HUES6 (cell line): ENCODE measurements around the gene ATP11A.
"Not testable (repeated sequence)": the region's sequence is repeated elsewhere in the genome, so short reads cannot be mapped to it uniquely, and the experiment has no call there.

ENCODE experiments used
- H3K27ac ChIP-seq: 2 replicates; pipeline ENCODE4 v1.7.0; 2013; ENCODE audit warnings: low read depth, mild to moderate bottlenecking, low read length, inconsistent platforms
- H3K27me3 ChIP-seq: 2 replicates; pipeline ENCODE4 v1.6.1; 2013; ENCODE audit warnings: low read length; ENCODE audit not compliant: control insufficient read depth, insufficient read depth
- H3K36me3 ChIP-seq: 2 replicates; pipeline ENCODE4 v1.6.1; 2013; ENCODE audit warnings: low read length; ENCODE audit not compliant: control insufficient read depth, insufficient read depth
- H3K4me1 ChIP-seq: 2 replicates; pipeline ENCODE4 v1.6.1; 2013; ENCODE audit warnings: low read length; ENCODE audit not compliant: control insufficient read depth, insufficient read depth
- H3K4me3 ChIP-seq: 2 replicates; pipeline ENCODE4 v1.5.1; 2013; ENCODE audit warnings: low read depth, low read length
- H3K9ac ChIP-seq: one replicate; pipeline ENCODE4 v1.6.1; 2013; ENCODE audit warnings: mild to moderate bottlenecking, low read length
- H3K9me3 ChIP-seq: 2 replicates; pipeline ENCODE4 v1.6.1; 2013; ENCODE audit warnings: low read depth, low read length; ENCODE audit not compliant: control insufficient read depth, insufficient read depth

The ATP11A gene

GRCh38 chr13:112863356-112863755 is 173.5 kb downstream of the ATP11A start:
- not testable (repeated sequence) for H3K27ac ChIP-seq, H3K9me3 ChIP-seq, H3K9ac ChIP-seq, H3K4me3 ChIP-seq, H3K27me3 ChIP-seq, H3K4me1 ChIP-seq
- H3K36me3 ChIP-seq = peaks cover 67% of the 10 kb centered on the region

- H3K27me3 ChIP-seq, H3K9ac ChIP-seq, H3K9me3 ChIP-seq, H3K4me3 ChIP-seq, H3K4me1 ChIP-seq, H3K27ac ChIP-seq: not testable (repeated sequence)
- H3K36me3 ChIP-seq = peaks cover 64% of the 10 kb centered on the region
Measured at GRCh38 chr13:112865478-112865877, 175.6 kb downstream of the ATP11A start.

- Histone ChIP-seq H3K4me3 (no peak overlapping the region), H3K36me3 (peaks cover 54% of the 10 kb centered on the region), H3K27me3 (no peaks in the 10 kb centered on the region), H3K9ac (no peak overlapping the region), H3K4me1 (no peaks in the 10 kb centered on the region), H3K27ac (no peak overlapping the region), H3K9me3 (no peaks in the 10 kb centered on the region)
Measured at GRCh38 chr13:112867301-112867711, 177.5 kb downstream of the ATP11A start.

- Histone ChIP-seq H3K36me3 (peaks cover 54% of the 10 kb centered on the region), H3K4me1 (no peaks in the 10 kb centered on the region), H3K9ac (no peak overlapping the region), H3K4me3 (no peak overlapping the region), H3K27me3 (no peaks in the 10 kb centered on the region), H3K27ac (no peak overlapping the region), H3K9me3 (peaks cover 9% of the 10 kb centered on the region)
Measured at GRCh38 chr13:112868308-112868707, 178.5 kb downstream of the ATP11A start.

- H3K27ac ChIP-seq = no peak overlapping the region
- H3K36me3 ChIP-seq = peaks cover 60% of the 10 kb centered on the region
- H3K4me1 ChIP-seq = no peaks in the 10 kb centered on the region
- H3K4me3 ChIP-seq = no peak overlapping the region
- H3K9me3 ChIP-seq = peaks cover 9% of the 10 kb centered on the region
- H3K27me3 ChIP-seq = no peaks in the 10 kb centered on the region
- H3K9ac ChIP-seq = no peak overlapping the region
Measured at GRCh38 chr13:112869202-112870050, 179.6 kb downstream of the ATP11A start.

GRCh38 chr13:112870051-112870331 is 180.2 kb downstream of the ATP11A start:
- peaks cover 60% of the 10 kb centered on the region for H3K36me3 ChIP-seq
- no peaks in the 10 kb centered on the region for H3K4me1 ChIP-seq
- no peak overlapping the region for H3K9ac ChIP-seq
- H3K27me3 ChIP-seq = no peaks in the 10 kb centered on the region
- H3K27ac ChIP-seq = no peak overlapping the region
- no peak overlapping the region for H3K4me3 ChIP-seq
- peaks cover 9% of the 10 kb centered on the region for H3K9me3 ChIP-seq

- Histone ChIP-seq H3K4me1 (no peaks in the 10 kb centered on the region), H3K9ac (no peak overlapping the region), H3K9me3 (peaks cover 9% of the 10 kb centered on the region), H3K27me3 (no peaks in the 10 kb centered on the region), H3K27ac (no peak overlapping the region), H3K36me3 (peaks cover 64% of the 10 kb centered on the region), H3K4me3 (no peak overlapping the region)
Measured at GRCh38 chr13:112870737-112871287, 181.0 kb downstream of the ATP11A start.

GRCh38 chr13:112871742-112872141 is 181.9 kb downstream of the ATP11A start:
- Histone ChIP-seq H3K27ac (no peak overlapping the region), H3K36me3 (peaks cover 65% of the 10 kb centered on the region)

GRCh38 chr13:112872657-112873631 is 183.1 kb downstream of the ATP11A start:
- H3K36me3 ChIP-seq = peaks cover 61% of the 10 kb centered on the region
- not testable (repeated sequence) for H3K27ac ChIP-seq, H3K4me3 ChIP-seq, H3K9me3 ChIP-seq, H3K4me1 ChIP-seq, H3K9ac ChIP-seq, H3K27me3 ChIP-seq

More at GRCh38 chr13:112871742-112872141, 181.9 kb downstream of the ATP11A start:
- H3K9me3 ChIP-seq = peaks cover 9% of the 10 kb centered on the region
- no peaks in the 10 kb centered on the region for H3K4me1 ChIP-seq
- H3K27me3 ChIP-seq = no peaks in the 10 kb centered on the region
- no peak overlapping the region for H3K9ac ChIP-seq
- H3K4me3 ChIP-seq = no peak overlapping the region

GRCh38 chr13:112873851-112874750 is 184.3 kb downstream of the ATP11A start:
- peaks cover 60% of the 10 kb centered on the region for H3K36me3 ChIP-seq
- H3K27me3 ChIP-seq = no peaks in the 10 kb centered on the region
- no peaks in the 10 kb centered on the region for H3K4me1 ChIP-seq
- no peak overlapping the region for H3K4me3 ChIP-seq
- no peak overlapping the region for H3K9ac ChIP-seq
- H3K27ac ChIP-seq = no peak overlapping the region
- peaks cover 9% of the 10 kb centered on the region for H3K9me3 ChIP-seq
